Neuronal stem cell (in vitro differentiated cells): ENCODE results near the gene TIMP1.

Experiments used
- DNase-seq: peaks from one replicate; pipeline ENCODE4 v3.0.0-alpha.2; 2013; ENCODE audit warnings: low spot score
- H2AFZ ChIP-seq: one replicate; pipeline ENCODE4 v1.6.1; 2013; ENCODE audit warnings: mild to moderate bottlenecking, low read length, inconsistent platforms
- H2AK5ac ChIP-seq: 2 replicates; pipeline ENCODE4 v1.6.1; 2013; ENCODE audit warnings: low read depth, mild to moderate bottlenecking, inconsistent platforms, low read length, moderate library complexity, mixed read lengths
- H2BK120ac ChIP-seq: 2 replicates; pipeline ENCODE4 v1.6.1; 2013; ENCODE audit warnings: low read depth, mild to moderate bottlenecking, inconsistent platforms, low read length, moderate library complexity, mixed read lengths
- H2BK12ac ChIP-seq: one replicate; pipeline ENCODE4 v1.6.1; 2013; ENCODE audit warnings: low read length, inconsistent platforms
- H2BK15ac ChIP-seq: 2 replicates; pipeline ENCODE4 v1.6.1; 2013; ENCODE audit warnings: mild to moderate bottlenecking, low read length, inconsistent platforms, mixed read lengths
- H2BK5ac ChIP-seq: one replicate; pipeline ENCODE4 v1.6.1; 2013; ENCODE audit warnings: inconsistent platforms, mild to moderate bottlenecking, low read length, moderate library complexity
- H3K14ac ChIP-seq: one replicate; pipeline ENCODE4 v1.6.1; 2013; ENCODE audit warnings: low read length, inconsistent platforms
- H3K18ac ChIP-seq: 2 replicates; pipeline ENCODE4 v1.6.1; 2013; ENCODE audit warnings: low read length, inconsistent platforms
- H3K23ac ChIP-seq: 2 replicates; pipeline ENCODE4 v1.6.1; 2013; ENCODE audit warnings: low read depth, mild to moderate bottlenecking, mixed read lengths, low read length, inconsistent platforms; ENCODE audit not compliant: poor library complexity
- H3K27ac ChIP-seq: replicated peaks from 3 replicates; pipeline ENCODE4 v1.5.1; 2013; ENCODE audit warnings: low read length, inconsistent platforms
- H3K27me3 ChIP-seq, 3 experiments: 2 replicates each; pipeline ENCODE4 v1.6.1; 2013; ENCODE audit warnings: low read length in 3 of 3, mild to moderate bottlenecking in 2 of 3, inconsistent platforms in 1 of 3, low read depth in 1 of 3, mixed read lengths in 1 of 3, moderate library complexity in 1 of 3; ENCODE audit not compliant: control insufficient read depth in 3 of 3, insufficient read depth in 3 of 3
- H3K36me3 ChIP-seq, 2 donors: replicated peaks in 1 of 2; 2 replicates each; pipeline ENCODE4 v1.6.1; 2013; ENCODE audit warnings: low read length in 2 of 2; ENCODE audit not compliant: control insufficient read depth in 2 of 2, insufficient read depth in 2 of 2
- H3K4ac ChIP-seq: 2 replicates; pipeline ENCODE4 v1.6.1; 2013; ENCODE audit warnings: inconsistent platforms, mild to moderate bottlenecking, low read length, moderate library complexity
- H3K4me1 ChIP-seq, 2 donors: 1 replicate in 1 of 2; 2 replicates in 1 of 2; pipeline ENCODE4 v1.6.1; 2013; ENCODE audit warnings: low read length in 2 of 2, low read depth in 1 of 2; ENCODE audit not compliant: control insufficient read depth in 2 of 2, insufficient read depth in 1 of 2
- H3K4me2 ChIP-seq: one replicate; pipeline ENCODE4 v1.6.1; 2013; ENCODE audit warnings: mild to moderate bottlenecking, low read length, inconsistent platforms; ENCODE audit not compliant: insufficient read depth, poor library complexity, severe bottlenecking
- H3K4me3 ChIP-seq, 2 donors: 2 replicates each; pipeline ENCODE4 v1.5.1; 2013; ENCODE audit warnings: low read length in 2 of 2, mild to moderate bottlenecking in 2 of 2, inconsistent platforms in 1 of 2, moderate library complexity in 1 of 2
- H3K79me1 ChIP-seq: one replicate; pipeline ENCODE4 v1.6.1; 2013; ENCODE audit warnings: low read depth, mild to moderate bottlenecking, inconsistent platforms, low read length, moderate library complexity
- H3K9ac ChIP-seq: one replicate; pipeline ENCODE4 v1.6.1; 2013; ENCODE audit warnings: mild to moderate bottlenecking, low read depth, low read length, inconsistent platforms; ENCODE audit not compliant: poor library complexity
- H3K9me3 ChIP-seq, 2 donors: replicated peaks in 1 of 2; 2 replicates each; pipeline versions ENCODE3 to v1.6.1; 2013; ENCODE audit warnings: low read length in 2 of 2, mild to moderate bottlenecking in 2 of 2, inconsistent platforms in 1 of 2, low read depth in 1 of 2, mixed read lengths in 1 of 2, moderate library complexity in 1 of 2; ENCODE audit not compliant: control insufficient read depth in 2 of 2, insufficient read depth in 1 of 2
- H4K8ac ChIP-seq: one replicate; pipeline ENCODE4 v1.6.1; 2013; ENCODE audit warnings: low read depth, mild to moderate bottlenecking, inconsistent platforms, low read length, moderate library complexity
- H4K91ac ChIP-seq: one replicate; pipeline ENCODE4 v1.6.1; 2013; ENCODE audit warnings: low read length, low read depth, mild to moderate bottlenecking, inconsistent platforms; ENCODE audit not compliant: poor library complexity
- WGBS, 2 donors: extraction: QIAGEN DNeasy Blood & Tissue Kit; methylation state at CpG; one replicate each; pipeline ENCODE4 v1.1.7; 2013; ENCODE audit warnings: missing lambda C conversion rate in 2 of 2, mixed read lengths in 1 of 2; ENCODE audit not compliant: insufficient read length in 2 of 2, insufficient replicate concordance in 1 of 2; ENCODE audit errors: extremely low coverage in 2 of 2; 5-methylcytosine and 5-hydroxymethylcytosine counted together

Gene TIMP1

DNA sequence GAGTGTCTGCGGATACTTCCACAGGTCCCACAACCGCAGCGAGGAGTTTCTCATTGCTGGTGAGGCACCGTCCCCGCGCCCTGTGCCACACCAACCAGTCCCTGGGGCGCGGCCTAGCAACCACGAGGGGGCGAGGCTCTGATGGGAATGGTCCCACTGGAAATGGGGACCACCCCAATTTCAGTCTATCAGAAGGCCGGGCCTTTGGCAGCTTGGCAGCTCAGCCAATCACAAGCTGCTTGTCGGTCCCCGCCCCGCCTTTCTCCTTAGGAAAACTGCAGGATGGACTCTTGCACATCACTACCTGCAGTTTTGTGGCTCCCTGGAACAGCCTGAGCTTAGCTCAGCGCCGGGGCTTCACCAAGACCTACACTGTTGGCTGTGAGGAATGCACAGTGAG, 3.0 kb downstream of the TIMP1 start:
- WGBS, 2 donors: no CpG with 5 or more reads among the region's 16 CpGs
- H3K27ac ChIP-seq: no peak overlapping the region

DNA sequence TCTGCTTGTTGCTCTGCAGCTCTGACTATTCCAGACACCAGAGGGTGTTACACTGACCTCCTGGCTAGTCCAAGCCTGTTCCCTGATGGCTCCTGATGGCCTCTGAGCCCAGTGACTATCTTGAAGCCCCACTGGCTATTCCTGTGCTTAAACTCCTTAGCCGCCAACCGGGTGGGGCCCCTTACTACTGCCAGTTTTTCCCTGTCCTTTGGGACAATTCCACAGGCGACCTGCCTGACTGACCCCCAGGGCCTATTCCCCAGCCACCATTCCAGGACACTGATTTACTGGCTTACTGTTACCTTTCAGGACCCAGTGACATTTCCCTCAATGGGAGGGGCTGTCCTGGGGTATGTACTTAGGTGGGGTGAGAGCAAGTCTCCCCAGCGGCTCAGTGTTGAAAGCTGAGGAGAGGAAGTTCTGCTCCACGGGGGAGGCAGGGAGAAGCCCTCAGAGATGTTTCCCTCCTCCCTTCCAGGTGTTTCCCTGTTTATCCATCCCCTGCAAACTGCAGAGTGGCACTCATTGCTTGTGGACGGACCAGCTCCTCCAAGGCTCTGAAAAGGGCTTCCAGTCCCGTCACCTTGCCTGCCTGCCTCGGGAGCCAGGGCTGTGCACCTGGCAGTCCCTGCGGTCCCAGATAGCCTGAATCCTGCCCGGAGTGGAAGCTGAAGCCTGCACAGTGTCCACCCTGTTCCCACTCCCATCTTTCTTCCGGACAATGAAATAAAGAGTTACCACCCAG, 4.0 kb downstream of the TIMP1 start:
- DNase-seq: no peak
- Histone ChIP-seq H4K91ac (no peak overlapping the region), H3K4me3 (no peak overlapping the region), H3K4me1 (no peaks in the 10 kb centered on the region), H3K27ac (no peak overlapping the region), H2BK120ac (no peak overlapping the region), H3K4ac (no peak overlapping the region), H3K18ac (no peak overlapping the region), H4K8ac (no peak overlapping the region), H3K27me3 (peaks cover 0 to 3% (median 0%) of the 10 kb centered on the region in 3 experiments), H3K79me1 (no peaks in the 10 kb centered on the region), H3K4me2 (no peak overlapping the region), H3K14ac (no peak overlapping the region), H2AK5ac (no peak overlapping the region), H3K23ac (no peak overlapping the region), H3K9me3 (no peaks in the 10 kb centered on the region), H3K9ac (no peak overlapping the region), H2BK15ac (no peak overlapping the region), H3K36me3 (peaks cover 0 to 18% of the 10 kb centered on the region in 2 donors), H2BK12ac (no peak overlapping the region), H2BK5ac (no peak overlapping the region), H2AFZ (no peak overlapping the region)
- no CpG with 5 or more reads among the region's 11 CpGs for WGBS, 2 donors

More for the DNA sequence above, 3.0 kb downstream of the TIMP1 start:
- Histone ChIP-seq H2AK5ac (no peak overlapping the region), H3K4ac (no peak overlapping the region), H3K9me3 (no peaks in the 10 kb centered on the region), H3K4me2 (no peak overlapping the region), H2AFZ (no peak overlapping the region), H3K36me3 (peaks cover 0 to 18% of the 10 kb centered on the region in 2 donors), H3K18ac (no peak overlapping the region), H4K8ac (no peak overlapping the region), H3K14ac (no peak overlapping the region), H3K23ac (no peak overlapping the region), H3K4me3 (no peak overlapping the region), H2BK12ac (no peak overlapping the region), H3K9ac (no peak overlapping the region), H2BK120ac (no peak overlapping the region), H3K27me3 (peaks cover 0 to 3% (median 0%) of the 10 kb centered on the region in 3 experiments), H2BK5ac (no peak overlapping the region), H3K4me1 (no peaks in the 10 kb centered on the region), H3K79me1 (no peaks in the 10 kb centered on the region), H4K91ac (no peak overlapping the region), H2BK15ac (no peak overlapping the region)
- no peak for DNase-seq

DNA sequence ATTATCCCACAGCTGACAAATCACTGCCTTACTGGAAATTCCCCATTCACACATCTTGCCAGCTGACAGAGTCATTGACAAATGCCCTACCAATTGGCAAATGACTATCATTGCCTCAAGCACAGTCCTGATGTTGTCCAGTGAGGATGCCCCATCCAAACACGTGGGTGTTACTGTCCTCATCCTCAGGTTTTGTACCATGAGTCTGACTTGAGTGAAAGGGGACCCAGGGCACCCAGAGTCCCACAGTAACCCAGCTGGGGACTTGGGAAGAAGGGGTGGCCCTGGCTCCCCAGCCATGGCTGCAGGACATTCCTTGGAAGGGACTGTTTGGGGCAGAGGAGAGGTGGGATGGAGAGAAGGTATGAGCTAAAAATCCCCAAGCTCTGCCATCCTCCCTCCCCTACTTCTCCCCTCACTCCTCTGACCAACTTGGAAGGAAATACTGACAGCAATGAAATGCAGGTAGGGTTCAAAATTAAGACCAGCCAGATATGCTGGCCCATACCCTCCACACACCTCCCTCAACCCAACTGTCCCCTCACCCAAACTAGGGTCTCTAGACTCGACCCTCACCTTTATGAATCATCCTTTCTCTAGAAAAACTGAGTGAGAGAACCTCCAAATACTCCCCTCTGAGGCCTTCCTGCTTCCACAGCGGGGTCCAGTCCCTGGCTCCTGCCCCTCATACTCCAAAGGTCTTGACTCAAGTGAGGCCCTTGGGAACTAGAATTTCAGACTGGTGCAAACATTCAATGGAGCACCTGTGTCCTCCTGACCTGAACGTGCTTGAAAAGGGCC, 5.1 kb downstream of the TIMP1 start:
- peaks cover 0 to 3% (median 0%) of the 10 kb centered on the region in 3 experiments for H3K27me3 ChIP-seq
- DNase-seq: no peak
- no peaks in the 10 kb centered on the region for H3K4me1 ChIP-seq
- H2BK15ac ChIP-seq: no peak overlapping the region
- H3K9ac ChIP-seq: no peak overlapping the region
- no peak overlapping the region for H3K18ac ChIP-seq
- H3K4me2 ChIP-seq: no peak overlapping the region
- no peak overlapping the region for H3K23ac ChIP-seq
- H2BK120ac ChIP-seq: no peak overlapping the region
- H3K14ac ChIP-seq: no peak overlapping the region
- no peaks in the 10 kb centered on the region for H3K9me3 ChIP-seq
- no peak overlapping the region for H3K27ac ChIP-seq
- no CpG with 5 or more reads among the region's 4 CpGs for WGBS, 2 donors
- no peaks in the 10 kb centered on the region for H3K79me1 ChIP-seq
- H2AFZ ChIP-seq: no peak overlapping the region
- H2AK5ac ChIP-seq: no peak overlapping the region
- no peak overlapping the region for H4K8ac ChIP-seq
- no peak overlapping the region for H2BK5ac ChIP-seq
- no peak overlapping the region for H3K4me3 ChIP-seq
- H4K91ac ChIP-seq: no peak overlapping the region
- H3K36me3 ChIP-seq: peaks cover 0 to 18% of the 10 kb centered on the region in 2 donors
- no peak overlapping the region for H2BK12ac ChIP-seq
- no peak overlapping the region for H3K4ac ChIP-seq
